Right atrium auricular region (tissue), 2 donors: ENCODE results near the gene THAP10. TPM values are rescaled to one million over a fixed set of nuclear protein-coding genes. Genes with fewer than 3 reads are reported as not detected.
A peak's percentile ranks its signal among the peaks of the same experiment; 100 is the strongest.
"Not testable (repeated sequence)": the region's sequence is repeated elsewhere in the genome, so short reads cannot be mapped to it uniquely, and the experiment has no call there.

Experiments
- DNase-seq: peaks from one replicate; pipeline ENCODE4 v3.0.0-alpha.2; 2019; ENCODE audit warnings: low spot score
- H3K27ac ChIP-seq, 2 donors: fragments of 200-600 bp; sonication (generic); 1 replicate in 1 of 2; 2 replicates in 1 of 2; pipeline ENCODE4 v1.5.1; 2016 to 2019
- H3K27me3 ChIP-seq, 2 donors: fragments of 200-600 bp; sonication (generic); one replicate each; pipeline versions ENCODE4 v1.5.1 to v1.6.0; 2017 to 2019
- H3K36me3 ChIP-seq: fragments of 200-600 bp; sonication (generic); one replicate; pipeline ENCODE4 v1.5.1; 2016
- H3K4me1 ChIP-seq, 2 donors: fragments of 200-600 bp; sonication (generic); one replicate each; pipeline versions ENCODE4 v1.5.1 to v1.6.0; 2017 to 2019
- H3K4me3 ChIP-seq, 2 donors: fragments of 200-600 bp; sonication (generic); 1 replicate in 1 of 2; 2 replicates in 1 of 2; pipeline ENCODE4 v1.5.1; 2017 to 2019; ENCODE audit warnings: mild to moderate bottlenecking in 1 of 2, moderate library complexity in 1 of 2
- H3K9me3 ChIP-seq, 2 donors: fragments of 200-600 bp; sonication (generic); one replicate each; pipeline ENCODE4 v1.5.1; 2019
- CTCF ChIP-seq, 2 donors: fragments of 200-600 bp; sonication (generic); IDR thresholded peaks; one replicate each; pipeline ENCODE4 v1.5.1; 2019; ENCODE audit warnings: antibody characterized with exemption in 2 of 2
- total RNA-seq, 2 donors: library from RNA; depleted of rRNA; stranded (reverse); fragments of >200 nt; gene quantifications; one replicate each; pipeline ENCODE4 v1.1.0, GENCODE V29; 2016

Gene THAP10
- total RNA-seq, 2 donors from 2014 or later: 3.1 to 6.3 TPM

- DNase-seq: no peak
- no peak overlapping the region for H3K27ac ChIP-seq
- peak; percentile 46 to 72 for TF ChIP-seq CTCF (IDR thresholded peaks at IDR 0.05)
Measured at GRCh38 chr15:70875001-70875782, 17.0 kb downstream of the THAP10 start.

GRCh38 chr15:70873232-70874054 is 18.8 kb downstream of the THAP10 start:
- Histone ChIP-seq H3K9me3 (no peaks in the 10 kb centered on the region), H3K4me3 (no peak overlapping the region), H3K27ac (no peak overlapping the region), H3K36me3 (no peaks in the 10 kb centered on the region), H3K4me1 (peaks cover 0 to 17% of the 10 kb centered on the region in 2 donors), H3K27me3 (no peaks in the 10 kb centered on the region)
- TF ChIP-seq CTCF (IDR thresholded peaks at IDR 0.05): no peak
- DNase-seq: no peak

More at GRCh38 chr15:70875001-70875782, 17.0 kb downstream of the THAP10 start:
- Histone ChIP-seq H3K27me3 (no peaks in the 10 kb centered on the region), H3K36me3 (no peaks in the 10 kb centered on the region), H3K4me3 (no peak overlapping the region), H3K4me1 (peaks cover 0 to 4% of the 10 kb centered on the region in 2 donors), H3K9me3 (no peaks in the 10 kb centered on the region)

GRCh38 chr15:70871490-70871889 is 20.7 kb downstream of the THAP10 start:
- H3K9me3 ChIP-seq, H3K27me3 ChIP-seq, DNase-seq: not testable (repeated sequence)

GRCh38 chr15:70870051-70870450 is 22.2 kb downstream of the THAP10 start:
- Histone ChIP-seq H3K36me3 (no peaks in the 10 kb centered on the region), H3K27ac (peak overlapping the region in 1 of 2 donors; percentile 27), H3K9me3 (no peaks in the 10 kb centered on the region), H3K4me3 (no peak overlapping the region), H3K27me3 (no peaks in the 10 kb centered on the region), H3K4me1 (peaks cover 0 to 32% of the 10 kb centered on the region in 2 donors)
- DNase-seq: no peak
- no peak for TF ChIP-seq CTCF (IDR thresholded peaks at IDR 0.05)

More at GRCh38 chr15:70871490-70871889, 20.7 kb downstream of the THAP10 start:
- H3K27ac ChIP-seq, H3K36me3 ChIP-seq, H3K4me3 ChIP-seq: not testable (repeated sequence)
- peaks cover 0 to 32% of the 10 kb centered on the region in 2 donors for H3K4me1 ChIP-seq

GRCh38 chr15:70869346-70869745 is 22.9 kb downstream of the THAP10 start:
- no peak overlapping the region for H3K4me3 ChIP-seq

More at GRCh38 chr15:70869346-70869745, 22.9 kb downstream of the THAP10 start:
- no peak for DNase-seq
- Histone ChIP-seq H3K36me3 (no peaks in the 10 kb centered on the region), H3K27ac (peak overlapping the region; percentile 9 to 59), H3K4me1 (peaks cover 0 to 32% of the 10 kb centered on the region in 2 donors), H3K27me3 (no peaks in the 10 kb centered on the region), H3K9me3 (no peaks in the 10 kb centered on the region)
- TF ChIP-seq CTCF (IDR thresholded peaks at IDR 0.05): no peak
